GM20000 (cell line): ENCODE measurements around the gene FBXO28.
"Not testable (repeated sequence)": the region's sequence is repeated elsewhere in the genome, so short reads cannot be mapped to it uniquely, and the experiment has no call there.

Experiments
- DNase-seq: peaks from one replicate; pipeline ENCODE4 v3.0.0; 2012; ENCODE audit warnings: low spot score
- TF ChIP-seq, protein P1 (sequence below): IDR thresholded peaks from 2 replicates; pipeline ENCODE4 v1.5.1; 2012; ENCODE audit warnings: mild to moderate bottlenecking, control low read depth; ENCODE audit errors: extremely low read depth, missing control alignments

Gene FBXO28

DNA sequence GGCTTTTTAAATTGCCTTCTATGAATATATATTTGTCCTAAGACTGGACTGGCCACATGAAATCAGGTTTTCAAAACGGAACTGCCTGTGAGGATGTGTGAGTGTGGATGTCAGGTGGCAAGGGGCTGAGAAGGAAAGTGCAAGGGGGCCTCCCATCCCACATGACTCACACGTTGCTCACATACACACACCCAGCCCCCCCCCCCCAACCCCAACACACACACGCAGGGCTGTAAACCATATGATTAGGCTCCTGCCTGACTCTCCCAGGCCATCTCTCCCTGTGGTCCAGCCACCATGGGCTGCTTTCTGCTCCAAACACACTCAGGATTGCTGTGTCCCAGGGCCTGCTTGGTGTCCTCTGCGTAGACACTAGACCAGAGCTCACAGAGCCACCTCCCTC lies 91.5 kb downstream of the FBXO28 start:
- DNase-seq, result no peak
- TF ChIP-seq, protein P1, sequence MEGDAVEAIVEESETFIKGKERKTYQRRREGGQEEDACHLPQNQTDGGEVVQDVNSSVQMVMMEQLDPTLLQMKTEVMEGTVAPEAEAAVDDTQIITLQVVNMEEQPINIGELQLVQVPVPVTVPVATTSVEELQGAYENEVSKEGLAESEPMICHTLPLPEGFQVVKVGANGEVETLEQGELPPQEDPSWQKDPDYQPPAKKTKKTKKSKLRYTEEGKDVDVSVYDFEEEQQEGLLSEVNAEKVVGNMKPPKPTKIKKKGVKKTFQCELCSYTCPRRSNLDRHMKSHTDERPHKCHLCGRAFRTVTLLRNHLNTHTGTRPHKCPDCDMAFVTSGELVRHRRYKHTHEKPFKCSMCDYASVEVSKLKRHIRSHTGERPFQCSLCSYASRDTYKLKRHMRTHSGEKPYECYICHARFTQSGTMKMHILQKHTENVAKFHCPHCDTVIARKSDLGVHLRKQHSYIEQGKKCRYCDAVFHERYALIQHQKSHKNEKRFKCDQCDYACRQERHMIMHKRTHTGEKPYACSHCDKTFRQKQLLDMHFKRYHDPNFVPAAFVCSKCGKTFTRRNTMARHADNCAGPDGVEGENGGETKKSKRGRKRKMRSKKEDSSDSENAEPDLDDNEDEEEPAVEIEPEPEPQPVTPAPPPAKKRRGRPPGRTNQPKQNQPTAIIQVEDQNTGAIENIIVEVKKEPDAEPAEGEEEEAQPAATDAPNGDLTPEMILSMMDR, result no peak

DNA sequence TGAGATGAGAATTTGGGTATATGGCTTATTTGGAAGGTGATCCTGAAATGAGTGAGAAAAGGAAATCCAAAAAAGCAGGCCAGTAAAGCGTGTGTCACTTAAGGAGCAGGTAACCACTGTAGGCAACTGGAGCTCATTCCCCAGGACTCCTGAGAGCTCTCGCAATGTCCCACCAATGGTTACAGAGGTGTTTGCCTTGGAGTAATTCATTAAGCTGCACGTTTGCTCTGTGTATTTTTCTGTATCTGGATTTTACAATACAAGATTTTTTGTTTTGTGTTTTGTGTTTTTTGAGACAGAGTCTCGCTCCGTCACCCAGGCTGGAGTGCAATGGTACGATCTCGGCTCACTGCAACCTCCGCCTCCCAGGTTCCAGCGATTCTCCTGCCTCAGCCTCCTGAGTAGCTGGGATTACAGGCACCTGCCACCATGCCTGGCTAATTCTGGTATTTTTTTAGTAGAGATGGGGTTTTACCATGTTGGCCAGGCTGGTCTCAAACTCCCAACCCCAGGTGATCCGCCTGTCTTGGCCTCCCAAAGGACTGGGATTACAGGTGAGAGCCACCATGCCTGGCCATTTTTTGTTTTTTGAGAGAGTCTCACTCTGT lies 92.1 kb downstream of the FBXO28 start:
- not testable (repeated sequence) for DNase-seq

DNA sequence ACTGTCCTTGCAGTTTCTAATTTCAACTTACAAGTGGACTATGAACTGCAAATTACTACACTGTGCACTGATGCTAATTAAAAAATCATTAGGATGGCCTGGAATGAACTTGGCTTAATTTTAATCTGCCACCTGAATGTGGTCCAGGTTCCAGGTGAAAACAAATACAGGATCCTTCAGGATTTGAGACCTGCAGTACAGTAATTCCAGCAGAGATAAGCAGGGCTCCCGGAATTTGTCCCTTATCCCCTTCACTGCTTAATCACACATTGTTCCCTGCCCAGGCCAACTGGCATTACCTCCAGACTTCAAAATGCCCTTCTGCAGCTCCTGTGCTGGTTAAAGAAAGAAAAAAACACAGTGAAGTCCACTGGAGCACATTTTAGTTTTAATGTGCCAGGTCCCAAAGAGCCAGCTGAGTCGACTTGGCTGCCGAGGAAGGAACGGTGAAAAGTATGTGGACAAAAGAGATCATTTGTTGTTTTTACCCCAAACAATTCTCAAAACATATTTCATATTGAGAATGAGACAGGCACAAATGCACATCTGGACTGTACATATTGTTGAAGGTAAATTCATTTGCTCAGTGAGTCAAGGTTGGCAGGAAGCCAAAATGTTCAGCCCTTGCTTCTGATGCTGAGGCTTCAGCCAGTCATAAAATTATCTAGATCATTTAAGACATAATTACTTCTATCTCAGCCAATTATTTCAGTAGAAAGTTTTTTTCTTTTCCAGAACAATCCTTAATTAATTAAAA lies 97.5 kb downstream of the FBXO28 start:
- no peak for DNase-seq
- TF ChIP-seq, protein P1, result no peak
